Lower leg skin (tissue), 4 donors: Measurements from ENCODE around the gene COL4A3. TPM values are rescaled to one million over a fixed set of nuclear protein-coding genes. Genes with fewer than 3 reads are reported as not detected.

Experiments
- DNase-seq, 2 donors: peaks; one replicate each; pipeline ENCODE4 v3.0.0-alpha.2; 2019; ENCODE audit warnings: low spot score in 2 of 2
- H3K4me3 ChIP-seq: fragments of 200-600 bp; sonication (generic); 2 replicates; pipeline ENCODE4 v1.5.1; 2017; ENCODE audit warnings: mild to moderate bottlenecking, low read depth; ENCODE audit not compliant: poor library complexity, severe bottlenecking
- CTCF ChIP-seq, 3 donors: fragments of 450-650 bp; IDR thresholded peaks; one replicate each; pipeline ENCODE4 v1.5.1; 2016; ENCODE audit warnings: antibody characterized with exemption in 3 of 3, mild to moderate bottlenecking in 3 of 3, moderate library complexity in 2 of 3
- POLR2A ChIP-seq, 2 donors: fragments of 450-650 bp; IDR thresholded peaks; one replicate each; pipeline ENCODE4 v1.6.1; 2016 to 2017; ENCODE audit warnings: antibody characterized with exemption in 2 of 2, mild to moderate bottlenecking in 1 of 2, moderate library complexity in 1 of 2
- WGBS, 2 donors: methylation state at CpG; one replicate each; pipeline ENCODE4 v1.1.5; 2018; 5-methylcytosine and 5-hydroxymethylcytosine counted together
- intact Hi-C: fragments of 100-400 bp; cut with DNase I; formaldehyde crosslinking; loops from one replicate; pipeline ENCODE4 v1.15.0; 2023; ENCODE audit warnings: low total_unique reads
- total RNA-seq, 4 donors: library from RNA; depleted of rRNA; stranded (reverse); fragments of >200 nt; gene quantifications; one replicate each; pipeline ENCODE4 v1.1.0, GENCODE V29; 2016

The COL4A3 gene
- under 1 TPM; 0.08 to 0.56 (median 0.24) TPM for total RNA-seq

GRCh38 chr2:227163998-227164762, at the start of gene COL4A3, which contains the start of gene COL4A4:
COL4A3 (plus strand) TSS chr2:227164624; CDS start chr2:227164727, 103 bp downstream.
COL4A4 (minus strand) TSS chr2:227164205; CDS start chr2:227147483, 16,722 bp downstream.
- WGBS, 2 donors = 1 to 3% methylated on average over 21 to 26 of the region's 77 CpGs
- peak; percentile 15 to 85 for DNase-seq
- H3K4me3 ChIP-seq = peak within 1 kb of the TSS; percentile 23
- intact Hi-C loops = no loop called here
- no peak for TF ChIP-seq CTCF (IDR thresholded peaks at IDR 0.05)
- no peak for TF ChIP-seq POLR2A (IDR thresholded peaks at IDR 0.05)

GRCh38 chr2:227115761-227116160, 48.7 kb upstream of the COL4A3 start:
- intact Hi-C loops = no loop called here
- no peak for DNase-seq
- no peak for TF ChIP-seq CTCF (IDR thresholded peaks at IDR 0.05)
- no peak for TF ChIP-seq POLR2A (IDR thresholded peaks at IDR 0.05)
- no peak overlapping the region for H3K4me3 ChIP-seq
- 52 to 62% methylated on average over 5 of the region's 5 CpGs for WGBS, 2 donors

GRCh38 chr2:227117027-227117426, 47.4 kb upstream of the COL4A3 start:
- 87 to 91% methylated on average over 1 of the region's 1 CpG for WGBS, 2 donors
- no peak overlapping the region for H3K4me3 ChIP-seq
- DNase-seq = no peak
- TF ChIP-seq CTCF (IDR thresholded peaks at IDR 0.05) = no peak
- TF ChIP-seq POLR2A (IDR thresholded peaks at IDR 0.05) = no peak
- intact Hi-C loops = no loop called here

- DNase-seq = no peak
- 36 to 49% methylated on average over 3 of the region's 3 CpGs for WGBS, 2 donors
- no peak for TF ChIP-seq CTCF (IDR thresholded peaks at IDR 0.05)
- TF ChIP-seq POLR2A (IDR thresholded peaks at IDR 0.05) = no peak
- intact Hi-C loops = no loop called here
- no peak overlapping the region for H3K4me3 ChIP-seq
Measured at GRCh38 chr2:227117852-227118251, 46.6 kb upstream of the COL4A3 start.

- TF ChIP-seq POLR2A (IDR thresholded peaks at IDR 0.05) (no peak), CTCF (IDR thresholded peaks at IDR 0.05) (no peak)
- intact Hi-C loops = no loop called here
- DNase-seq = no peak
- H3K4me3 ChIP-seq = no peak overlapping the region
Measured at GRCh38 chr2:227118353-227118752, 46.1 kb upstream of the COL4A3 start.
